Mesothelial cell of epicardium (in vitro differentiated cells): ENCODE results near the gene DNAH17. TPM values are rescaled to one million over a fixed set of nuclear protein-coding genes. Genes with fewer than 3 reads are reported as not detected.

ENCODE experiments used
- DNase-seq, 2 experiments: peaks; one replicate each; pipeline ENCODE4 v3.0.0; 2021; ENCODE audit warnings: low spot score in 2 of 2; ENCODE audit not compliant: unreplicated experiment in 2 of 2
- H3K27ac Mint-ChIP-seq: 2 replicates; pipeline ENCODE4 v1.8.0; 2021; ENCODE audit warnings: mixed read lengths
- H3K27me3 Mint-ChIP-seq: 2 replicates; pipeline ENCODE4 v1.8.0; 2021; ENCODE audit warnings: low read depth, mixed read lengths
- H3K36me3 Mint-ChIP-seq: 2 replicates; pipeline ENCODE4 v1.8.0; 2021; ENCODE audit warnings: mixed read lengths
- H3K4me1 Mint-ChIP-seq: 2 replicates; pipeline ENCODE4 v1.8.0; 2021; ENCODE audit warnings: mixed read lengths
- H3K4me3 Mint-ChIP-seq: 2 replicates; pipeline ENCODE4 v1.8.0; 2021; ENCODE audit warnings: mild to moderate bottlenecking, moderate library complexity, mixed read lengths
- H3K9me3 Mint-ChIP-seq: 2 replicates; pipeline ENCODE4 v1.8.0; 2021; ENCODE audit warnings: mixed read lengths
- total RNA-seq: library from RNA; stranded (reverse); gene quantifications from 3 replicates; pipeline ENCODE4 v1.2.1, GENCODE V29; 2021
- TF ChIP-seq, protein P1 (sequence below): fragments of 200-600 bp; sonication (generic); IDR thresholded peaks from one replicate; pipeline ENCODE4 v1.5.0; 2021; ENCODE audit warnings: antibody characterized with exemption; ENCODE audit not compliant: unreplicated experiment

DNAH17 gene
- total RNA-seq, 1 donor from 2014 or later = 0.87 TPM

DNA sequence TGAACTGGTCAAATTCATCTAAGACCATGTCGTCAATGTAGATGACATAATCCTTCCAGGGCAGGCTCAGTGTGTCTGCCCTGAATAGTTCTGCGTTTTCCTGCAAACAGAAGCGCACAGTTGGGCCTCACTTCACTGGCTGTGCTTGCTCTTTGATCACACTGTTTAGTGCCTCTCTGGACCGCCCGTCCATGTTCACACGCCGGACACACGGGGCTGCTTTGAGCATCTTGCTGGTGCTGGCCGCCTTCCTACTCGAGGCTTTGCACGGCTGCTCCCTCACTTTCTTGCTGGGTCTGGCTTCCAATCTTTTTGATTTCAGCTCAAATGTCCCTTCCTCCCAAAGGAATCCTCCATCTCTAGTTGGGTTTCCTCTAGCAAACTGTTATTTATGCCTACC is 37.4 kb downstream of the DNAH17 start:
- TF ChIP-seq, protein P1, sequence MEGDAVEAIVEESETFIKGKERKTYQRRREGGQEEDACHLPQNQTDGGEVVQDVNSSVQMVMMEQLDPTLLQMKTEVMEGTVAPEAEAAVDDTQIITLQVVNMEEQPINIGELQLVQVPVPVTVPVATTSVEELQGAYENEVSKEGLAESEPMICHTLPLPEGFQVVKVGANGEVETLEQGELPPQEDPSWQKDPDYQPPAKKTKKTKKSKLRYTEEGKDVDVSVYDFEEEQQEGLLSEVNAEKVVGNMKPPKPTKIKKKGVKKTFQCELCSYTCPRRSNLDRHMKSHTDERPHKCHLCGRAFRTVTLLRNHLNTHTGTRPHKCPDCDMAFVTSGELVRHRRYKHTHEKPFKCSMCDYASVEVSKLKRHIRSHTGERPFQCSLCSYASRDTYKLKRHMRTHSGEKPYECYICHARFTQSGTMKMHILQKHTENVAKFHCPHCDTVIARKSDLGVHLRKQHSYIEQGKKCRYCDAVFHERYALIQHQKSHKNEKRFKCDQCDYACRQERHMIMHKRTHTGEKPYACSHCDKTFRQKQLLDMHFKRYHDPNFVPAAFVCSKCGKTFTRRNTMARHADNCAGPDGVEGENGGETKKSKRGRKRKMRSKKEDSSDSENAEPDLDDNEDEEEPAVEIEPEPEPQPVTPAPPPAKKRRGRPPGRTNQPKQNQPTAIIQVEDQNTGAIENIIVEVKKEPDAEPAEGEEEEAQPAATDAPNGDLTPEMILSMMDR = no peak
- no peaks in the 10 kb centered on the region for H3K27me3 Mint-ChIP-seq
- DNase-seq = no peak

DNA sequence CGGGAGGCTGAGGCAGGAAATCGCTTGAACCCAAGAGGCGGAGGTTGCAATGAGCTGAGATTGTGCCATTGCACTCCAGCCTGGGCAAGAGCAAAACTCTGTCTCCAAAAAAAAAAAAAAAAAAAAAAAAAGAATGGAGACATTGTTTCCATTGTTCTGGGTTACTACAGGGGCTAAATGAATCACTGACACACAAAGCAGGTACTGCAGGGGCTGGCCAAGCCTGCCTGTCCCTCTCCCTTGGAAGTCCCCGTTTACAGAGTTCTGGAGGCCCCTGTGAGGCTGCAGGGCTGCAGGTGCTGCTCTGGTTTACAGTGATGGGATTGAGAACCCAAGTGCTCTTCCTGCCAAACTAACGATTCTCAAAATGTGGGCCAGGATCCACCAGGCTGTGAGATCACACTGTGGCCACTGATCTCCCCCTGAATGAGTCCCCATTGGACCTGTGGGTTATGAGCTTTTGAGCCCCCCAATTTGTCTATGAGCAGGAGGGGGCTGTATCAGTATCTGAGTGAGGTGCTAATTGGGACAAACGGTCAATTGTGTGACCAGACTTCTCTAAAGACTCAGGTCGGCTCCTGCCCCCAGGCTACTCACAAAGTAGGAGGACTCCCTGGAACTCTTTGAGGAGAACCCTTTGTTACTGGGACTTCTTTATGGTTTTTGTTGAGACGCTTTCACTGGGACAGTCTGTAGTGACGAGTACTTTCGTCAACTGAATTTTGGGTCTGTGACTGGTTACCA is 39.0 kb downstream of the DNAH17 start:
- H3K4me1 Mint-ChIP-seq = peaks cover 7% of the 10 kb centered on the region
- TF ChIP-seq, protein P1 = no peak
- H3K36me3 Mint-ChIP-seq = no peaks in the 10 kb centered on the region
- no peaks in the 10 kb centered on the region for H3K9me3 Mint-ChIP-seq
- no peak overlapping the region for H3K4me3 Mint-ChIP-seq
- no peak for DNase-seq
- no peaks in the 10 kb centered on the region for H3K27me3 Mint-ChIP-seq
- H3K27ac Mint-ChIP-seq = no peak overlapping the region

More for the DNA sequence above, 37.4 kb downstream of the DNAH17 start:
- Mint-ChIP-seq H3K27ac (no peak overlapping the region), H3K9me3 (no peaks in the 10 kb centered on the region), H3K4me3 (no peak overlapping the region), H3K4me1 (peaks cover 7% of the 10 kb centered on the region), H3K36me3 (no peaks in the 10 kb centered on the region)

DNA sequence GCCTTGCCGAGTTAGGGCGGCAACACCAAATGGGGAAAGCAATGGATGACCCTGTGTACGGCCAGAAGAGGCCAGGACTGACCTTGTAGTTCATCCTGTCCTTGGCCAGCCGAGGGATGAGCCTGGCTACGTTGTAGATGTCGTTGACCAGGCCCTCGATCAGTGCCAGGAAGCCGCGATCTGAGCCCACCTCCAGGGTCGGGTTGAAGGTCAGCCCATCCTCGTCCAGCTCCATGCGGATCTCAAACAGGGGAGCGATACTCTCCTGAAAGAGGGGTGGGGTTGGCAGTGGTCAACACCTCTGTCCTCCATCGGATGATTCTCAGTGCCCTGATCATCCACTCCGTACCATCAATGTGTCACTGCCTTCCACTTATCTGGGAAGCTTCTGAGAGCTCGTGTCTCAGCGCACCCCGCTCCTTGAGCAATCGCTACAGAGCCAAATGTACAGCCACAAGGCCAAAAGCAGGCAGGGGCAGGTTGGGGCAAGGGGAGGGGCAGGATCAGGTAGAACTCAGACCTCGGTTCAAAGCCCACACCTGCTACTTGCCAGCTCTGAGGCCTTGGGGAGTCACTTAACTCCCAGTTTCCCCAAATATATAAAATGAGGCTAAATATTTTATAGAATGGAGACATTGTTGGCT is 39.9 kb downstream of the DNAH17 start:
- TF ChIP-seq, protein P1 = no peak
- Mint-ChIP-seq H3K27me3 (no peaks in the 10 kb centered on the region), H3K4me1 (peaks cover 7% of the 10 kb centered on the region), H3K36me3 (no peaks in the 10 kb centered on the region), H3K4me3 (no peak overlapping the region), H3K9me3 (no peaks in the 10 kb centered on the region), H3K27ac (no peak overlapping the region)
- no peak for DNase-seq

DNA sequence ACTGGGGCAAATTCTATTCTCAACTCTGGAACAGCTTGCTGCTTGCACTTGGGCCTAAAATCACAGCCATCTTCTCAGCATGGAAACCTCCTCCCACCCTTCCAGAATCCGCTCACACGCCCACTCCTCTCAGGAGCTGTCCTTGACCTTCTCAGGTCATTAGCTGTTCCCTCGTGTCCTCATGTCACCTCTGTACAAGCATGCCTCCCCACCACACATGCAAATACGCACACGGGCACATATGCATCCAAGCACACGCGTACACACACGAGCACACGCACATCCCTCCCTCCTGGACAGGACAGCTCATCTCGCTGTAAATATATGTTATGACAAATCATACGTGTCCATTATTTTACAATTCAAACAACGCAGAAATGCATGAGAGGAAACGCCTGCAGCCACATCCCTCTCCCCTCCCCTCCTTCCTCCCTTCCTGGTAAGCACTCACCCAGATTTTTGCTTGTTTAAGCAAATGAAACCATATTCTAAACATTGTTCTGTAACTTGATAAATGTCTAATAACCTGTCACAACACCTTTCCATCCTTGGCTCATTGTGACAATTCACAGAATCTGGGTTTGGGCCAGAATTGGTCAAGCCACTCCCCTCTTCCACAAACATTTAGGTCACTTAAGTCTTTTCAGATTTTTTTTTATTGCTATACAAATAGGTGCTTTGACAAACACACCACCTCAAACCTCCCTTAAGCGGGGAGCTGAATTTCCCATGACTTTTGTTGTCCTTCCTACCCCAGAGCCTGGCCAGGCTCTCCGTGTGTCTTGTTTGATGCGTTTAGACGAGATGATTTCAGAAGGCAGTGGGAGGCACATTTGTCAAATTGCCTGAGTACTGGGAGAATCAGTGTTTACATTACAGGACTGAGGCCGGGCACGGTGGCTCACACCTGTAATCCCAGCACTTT is 41.7 kb downstream of the DNAH17 start:
- H3K4me3 Mint-ChIP-seq = no peak overlapping the region
- H3K27ac Mint-ChIP-seq = no peak overlapping the region

More for the DNA sequence above, 41.7 kb downstream of the DNAH17 start:
- no peaks in the 10 kb centered on the region for H3K27me3 Mint-ChIP-seq
- TF ChIP-seq, protein P1 = no peak
- peaks cover 7% of the 10 kb centered on the region for H3K4me1 Mint-ChIP-seq
- no peak for DNase-seq
- no peaks in the 10 kb centered on the region for H3K9me3 Mint-ChIP-seq
- no peaks in the 10 kb centered on the region for H3K36me3 Mint-ChIP-seq
